Ishikawa (cell line): ENCODE data around the gene KCNH4.

ENCODE experiments used
- CEBPB ChIP-seq: IDR thresholded peaks from 2 replicates; pipeline ENCODE4 v1.6.1; 2012
- EP300 ChIP-seq: IDR thresholded peaks from 2 replicates; pipeline ENCODE4 v1.6.1; 2012; ENCODE audit warnings: borderline replicate concordance
- NFIC ChIP-seq: IDR thresholded peaks from 2 replicates; pipeline ENCODE4 v1.6.1; 2012
- TAF1 ChIP-seq: IDR thresholded peaks from 2 replicates; pipeline ENCODE4 v1.6.1; 2012; ENCODE audit warnings: low read depth, mild to moderate bottlenecking
- TCF12 ChIP-seq: IDR thresholded peaks from 2 replicates; pipeline ENCODE4 v1.6.1; 2012; ENCODE audit warnings: low read depth
- YY1 ChIP-seq: IDR thresholded peaks from 2 replicates; pipeline ENCODE4 v1.6.1; 2012; ENCODE audit warnings: low read depth
- ZBTB7A ChIP-seq: IDR thresholded peaks from 2 replicates; pipeline ENCODE4 v1.6.1; 2012; ENCODE audit warnings: low read depth
- TF ChIP-seq, protein P1 (sequence below): IDR thresholded peaks from 2 replicates; pipeline ENCODE4 v1.6.1; 2012
- TF ChIP-seq, protein P2 (sequence below): IDR thresholded peaks from 2 replicates; pipeline ENCODE4 v1.6.1; 2012; ENCODE audit warnings: low read depth, mild to moderate bottlenecking

DNA sequence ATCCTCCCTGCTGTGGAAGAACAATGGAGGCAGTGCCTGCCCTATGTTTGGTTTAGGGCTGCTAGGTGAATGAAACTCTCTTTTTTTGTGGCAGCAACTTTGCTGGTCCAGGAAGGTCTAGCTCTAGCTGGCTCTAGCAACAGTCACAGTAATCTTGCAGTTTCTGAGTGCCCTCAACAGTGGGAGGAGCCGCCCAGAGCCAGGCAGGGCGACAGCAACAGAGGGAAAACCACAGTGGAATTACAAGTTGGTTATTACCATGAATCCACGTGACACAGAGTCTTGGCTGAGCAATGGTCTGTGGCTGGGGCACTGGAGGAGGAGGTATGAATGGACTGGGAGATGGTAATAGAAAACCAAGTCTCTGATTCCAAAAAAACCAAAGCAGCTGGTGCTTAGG lies 48.0 kb downstream of the KCNH4 start:
- no peak for TF ChIP-seq YY1
- TF ChIP-seq CEBPB, result no peak
- TF ChIP-seq EP300, result no peak
- TF ChIP-seq ZBTB7A, result no peak
- TF ChIP-seq, protein P1, sequence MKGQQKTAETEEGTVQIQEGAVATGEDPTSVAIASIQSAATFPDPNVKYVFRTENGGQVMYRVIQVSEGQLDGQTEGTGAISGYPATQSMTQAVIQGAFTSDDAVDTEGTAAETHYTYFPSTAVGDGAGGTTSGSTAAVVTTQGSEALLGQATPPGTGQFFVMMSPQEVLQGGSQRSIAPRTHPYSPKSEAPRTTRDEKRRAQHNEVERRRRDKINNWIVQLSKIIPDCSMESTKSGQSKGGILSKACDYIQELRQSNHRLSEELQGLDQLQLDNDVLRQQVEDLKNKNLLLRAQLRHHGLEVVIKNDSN, result peak; percentile 75
- no peak for TF ChIP-seq TCF12
- TF ChIP-seq, protein P2, sequence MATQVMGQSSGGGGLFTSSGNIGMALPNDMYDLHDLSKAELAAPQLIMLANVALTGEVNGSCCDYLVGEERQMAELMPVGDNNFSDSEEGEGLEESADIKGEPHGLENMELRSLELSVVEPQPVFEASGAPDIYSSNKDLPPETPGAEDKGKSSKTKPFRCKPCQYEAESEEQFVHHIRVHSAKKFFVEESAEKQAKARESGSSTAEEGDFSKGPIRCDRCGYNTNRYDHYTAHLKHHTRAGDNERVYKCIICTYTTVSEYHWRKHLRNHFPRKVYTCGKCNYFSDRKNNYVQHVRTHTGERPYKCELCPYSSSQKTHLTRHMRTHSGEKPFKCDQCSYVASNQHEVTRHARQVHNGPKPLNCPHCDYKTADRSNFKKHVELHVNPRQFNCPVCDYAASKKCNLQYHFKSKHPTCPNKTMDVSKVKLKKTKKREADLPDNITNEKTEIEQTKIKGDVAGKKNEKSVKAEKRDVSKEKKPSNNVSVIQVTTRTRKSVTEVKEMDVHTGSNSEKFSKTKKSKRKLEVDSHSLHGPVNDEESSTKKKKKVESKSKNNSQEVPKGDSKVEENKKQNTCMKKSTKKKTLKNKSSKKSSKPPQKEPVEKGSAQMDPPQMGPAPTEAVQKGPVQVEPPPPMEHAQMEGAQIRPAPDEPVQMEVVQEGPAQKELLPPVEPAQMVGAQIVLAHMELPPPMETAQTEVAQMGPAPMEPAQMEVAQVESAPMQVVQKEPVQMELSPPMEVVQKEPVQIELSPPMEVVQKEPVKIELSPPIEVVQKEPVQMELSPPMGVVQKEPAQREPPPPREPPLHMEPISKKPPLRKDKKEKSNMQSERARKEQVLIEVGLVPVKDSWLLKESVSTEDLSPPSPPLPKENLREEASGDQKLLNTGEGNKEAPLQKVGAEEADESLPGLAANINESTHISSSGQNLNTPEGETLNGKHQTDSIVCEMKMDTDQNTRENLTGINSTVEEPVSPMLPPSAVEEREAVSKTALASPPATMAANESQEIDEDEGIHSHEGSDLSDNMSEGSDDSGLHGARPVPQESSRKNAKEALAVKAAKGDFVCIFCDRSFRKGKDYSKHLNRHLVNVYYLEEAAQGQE, result no peak
- no peak for TF ChIP-seq TAF1
- TF ChIP-seq NFIC, result no peak
